Loucy (cell line): ENCODE measurements around the gene FAM120B.

ENCODE experiments used
- EZH2phosphoT487 ChIP-seq: fragments of 200-600 bp; IDR thresholded peaks from 2 replicates; pipeline ENCODE4 v1.6.1; 2018; ENCODE audit warnings: antibody characterized with exemption, mild to moderate bottlenecking, moderate library complexity, borderline replicate concordance
- TF ChIP-seq, protein P1 (sequence below): fragments of 200-600 bp; sonication (generic); conservative IDR thresholded peaks from 2 replicates; pipeline ENCODE4 v1.5.1; 2014; ENCODE audit warnings: mild to moderate bottlenecking, antibody characterized with exemption, low read length

GRCh38 chr6:170270984-170271593 is 35.5 kb upstream of the FAM120B start:
- TF ChIP-seq, protein P1, sequence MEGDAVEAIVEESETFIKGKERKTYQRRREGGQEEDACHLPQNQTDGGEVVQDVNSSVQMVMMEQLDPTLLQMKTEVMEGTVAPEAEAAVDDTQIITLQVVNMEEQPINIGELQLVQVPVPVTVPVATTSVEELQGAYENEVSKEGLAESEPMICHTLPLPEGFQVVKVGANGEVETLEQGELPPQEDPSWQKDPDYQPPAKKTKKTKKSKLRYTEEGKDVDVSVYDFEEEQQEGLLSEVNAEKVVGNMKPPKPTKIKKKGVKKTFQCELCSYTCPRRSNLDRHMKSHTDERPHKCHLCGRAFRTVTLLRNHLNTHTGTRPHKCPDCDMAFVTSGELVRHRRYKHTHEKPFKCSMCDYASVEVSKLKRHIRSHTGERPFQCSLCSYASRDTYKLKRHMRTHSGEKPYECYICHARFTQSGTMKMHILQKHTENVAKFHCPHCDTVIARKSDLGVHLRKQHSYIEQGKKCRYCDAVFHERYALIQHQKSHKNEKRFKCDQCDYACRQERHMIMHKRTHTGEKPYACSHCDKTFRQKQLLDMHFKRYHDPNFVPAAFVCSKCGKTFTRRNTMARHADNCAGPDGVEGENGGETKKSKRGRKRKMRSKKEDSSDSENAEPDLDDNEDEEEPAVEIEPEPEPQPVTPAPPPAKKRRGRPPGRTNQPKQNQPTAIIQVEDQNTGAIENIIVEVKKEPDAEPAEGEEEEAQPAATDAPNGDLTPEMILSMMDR, result no peak
- no peak for TF ChIP-seq EZH2phosphoT487
